Left ventricle myocardium inferior (tissue), 1 donor: ENCODE measurements around the gene PDK4. TPM values are rescaled to one million over a fixed set of nuclear protein-coding genes. Genes with fewer than 3 reads are reported as not detected.

ENCODE experiments used
- DNase-seq: peaks from one replicate; pipeline ENCODE4 v3.0.0-alpha.2; 2020
- H3K27ac ChIP-seq: fragments of 200-600 bp; replicated peaks from 2 replicates; pipeline ENCODE4 v1.8.0; 2021
- H3K27me3 ChIP-seq: fragments of 200-600 bp; 2 replicates; pipeline ENCODE4 v1.8.0; 2021; ENCODE audit warnings: low read depth
- H3K36me3 ChIP-seq: fragments of 200-600 bp; 2 replicates; pipeline ENCODE4 v1.8.0; 2021
- H3K4me1 ChIP-seq: fragments of 200-600 bp; 2 replicates; pipeline ENCODE4 v1.8.0; 2021
- H3K4me3 ChIP-seq: fragments of 200-600 bp; 2 replicates; pipeline ENCODE4 v1.8.0; 2021; ENCODE audit warnings: mild to moderate bottlenecking, moderate library complexity
- H3K9me3 ChIP-seq: fragments of 200-600 bp; replicated peaks from 2 replicates; pipeline ENCODE4 v1.8.0; 2021
- CTCF ChIP-seq: fragments of 200-600 bp; IDR thresholded peaks from 2 replicates; pipeline ENCODE4 v1.8.0; 2021; ENCODE audit warnings: antibody characterized with exemption, mild to moderate bottlenecking, borderline replicate concordance
- intact Hi-C: fragments of 100-400 bp; cut with micrococcal nuclease; formaldehyde crosslinking; loops from one replicate; pipeline ENCODE4 v1.11.0; 2022
- long read RNA-seq: library from polyadenylated mRNA; unstranded; transcript quantifications from one replicate; pipeline ENCODE4 v2.0.0, GENCODE V29; 2021
- total RNA-seq: library from RNA; stranded (reverse); fragmentation: NEBNext Ultra II Directional; extraction: Animal tissue kit (Norgen Biotek cat#: 25700); gene quantifications from one replicate; pipeline ENCODE4 v1.2.1, GENCODE V29; 2021
- donor health status: DM: no; HTN: yes; CAD: no; lungs with severe emphysema.

Gene PDK4
- 325 TPM for total RNA-seq
- long read RNA-seq, transcript PDK4-201 (11 exons, 3,576 nt) = major isoform, 402 of 466 reads
- long read RNA-seq, partial matches to known transcripts = 48 of 466 reads
- long read RNA-seq, other reads (novel, unspliced or antisense) = 16 of 466 reads

DNA sequence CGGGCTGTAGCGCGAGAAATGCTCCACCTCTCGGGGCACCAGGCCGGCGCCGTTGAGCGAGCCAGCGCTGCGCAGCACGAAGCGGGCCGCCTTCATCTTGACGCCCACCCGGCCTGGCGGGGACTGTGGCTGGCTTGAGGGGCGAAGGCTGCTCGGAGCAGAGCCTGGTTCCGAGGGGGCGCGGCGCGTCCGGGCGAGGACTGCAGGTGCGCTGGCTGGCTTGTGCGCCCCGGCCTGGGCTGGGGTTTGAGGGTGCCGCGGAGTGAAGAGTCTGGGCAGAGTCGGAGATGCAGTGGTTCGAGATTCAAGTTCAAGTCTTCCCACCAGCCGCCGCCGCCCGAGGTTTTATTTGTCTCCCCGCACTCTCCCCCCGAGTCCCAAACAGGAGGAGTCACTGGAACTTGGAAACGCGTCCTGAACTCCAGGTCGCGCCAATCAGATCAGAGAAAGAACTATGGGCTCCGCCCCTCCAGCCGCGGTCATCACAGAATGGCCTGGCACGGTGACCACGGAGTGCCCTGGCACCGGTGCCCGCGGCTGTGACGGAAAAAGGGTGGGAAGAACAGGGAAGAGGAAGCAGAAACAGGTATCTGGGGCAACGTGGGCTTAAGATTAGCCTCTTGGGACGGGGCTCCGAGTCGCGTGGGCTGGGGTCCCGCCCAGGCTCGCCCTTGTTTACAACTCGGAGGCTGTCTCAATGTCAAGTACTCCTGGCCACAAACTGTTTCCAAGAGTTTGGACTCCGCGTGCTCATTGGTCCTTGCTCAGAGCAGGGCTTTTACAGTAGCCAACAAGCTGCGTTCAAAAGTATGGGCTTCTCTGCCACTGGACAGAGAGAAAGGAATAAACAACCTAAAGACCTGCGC is at the start of gene PDK4:
Gene PDK4, minus strand, starts transcription at position 319 of the 866 bp plus-strand sequence. Its CDS starts 223 bp downstream, at position 96.
- peak within 1 kb of the TSS; percentile 89 for H3K4me3 ChIP-seq
- intact Hi-C loops = loop anchor here (5.0 kb wide), 1 partner anchor 86 kb away; no protein-coding TSS in a partner anchor
- peak within 1 kb of the TSS; percentile 99 for H3K27ac ChIP-seq
- no peaks in the 10 kb centered on the region for H3K9me3 ChIP-seq
- peak; percentile 95 for DNase-seq
- peaks cover 78% of the 10 kb centered on the region for H3K4me1 ChIP-seq
- H3K27me3 ChIP-seq = no peaks in the 10 kb centered on the region
- H3K36me3 ChIP-seq = peaks cover 38% of the 10 kb centered on the region
- TF ChIP-seq CTCF = no peak

- Histone ChIP-seq H3K27me3 (no peaks in the 10 kb centered on the region), H3K27ac (no peak overlapping the region), H3K4me3 (no peak overlapping the region), H3K4me1 (peaks cover 6% of the 10 kb centered on the region), H3K9me3 (no peaks in the 10 kb centered on the region), H3K36me3 (no peaks in the 10 kb centered on the region)
- TF ChIP-seq CTCF = no peak
- intact Hi-C loops = no loop called here
- DNase-seq = no peak
Measured at GRCh38 chr7:95642173-95642572, 45.9 kb upstream of the PDK4 start.

DNA sequence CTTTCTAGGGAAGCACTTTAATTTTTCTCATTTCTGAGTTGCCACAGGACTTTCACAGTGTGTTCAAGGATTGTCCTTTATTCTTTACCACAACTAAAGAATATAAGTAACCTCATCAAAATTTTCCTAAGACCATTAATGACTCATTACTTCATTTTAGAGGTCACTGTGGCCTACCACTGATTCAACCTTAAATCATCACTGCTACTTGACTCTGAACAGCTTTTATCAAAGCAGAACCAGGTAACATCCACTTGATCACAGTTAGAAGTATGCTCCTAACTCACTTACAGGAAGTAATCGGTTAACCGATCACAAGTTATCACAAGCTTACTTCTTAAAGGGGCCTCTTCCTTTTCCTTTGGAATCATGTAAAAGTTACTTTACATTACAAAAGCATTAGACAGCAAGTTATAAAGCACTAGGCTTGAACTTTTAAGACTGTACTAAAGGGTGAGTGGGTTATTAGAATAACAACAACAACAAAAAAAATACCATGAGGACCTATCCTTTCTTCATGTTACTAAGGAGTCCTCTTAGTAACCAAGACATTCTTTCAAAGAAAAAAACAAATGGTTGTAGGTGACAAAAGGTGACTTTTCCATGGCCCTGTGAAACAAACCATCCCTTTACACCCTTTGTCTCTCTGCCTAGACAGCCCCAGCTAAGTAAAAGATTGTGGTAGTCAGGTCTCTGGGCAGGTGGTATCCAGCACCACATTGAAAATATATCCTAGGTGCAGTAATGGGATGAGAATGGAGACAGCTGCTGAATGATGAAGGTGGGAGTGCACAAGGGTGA is 40.0 kb upstream of the PDK4 start:
- no peak for DNase-seq
- Histone ChIP-seq H3K4me3 (no peak overlapping the region), H3K27me3 (no peaks in the 10 kb centered on the region), H3K4me1 (peaks cover 4% of the 10 kb centered on the region), H3K27ac (no peak overlapping the region), H3K9me3 (no peaks in the 10 kb centered on the region), H3K36me3 (no peaks in the 10 kb centered on the region)
- intact Hi-C loops = no loop called here
- TF ChIP-seq CTCF = no peak

DNA sequence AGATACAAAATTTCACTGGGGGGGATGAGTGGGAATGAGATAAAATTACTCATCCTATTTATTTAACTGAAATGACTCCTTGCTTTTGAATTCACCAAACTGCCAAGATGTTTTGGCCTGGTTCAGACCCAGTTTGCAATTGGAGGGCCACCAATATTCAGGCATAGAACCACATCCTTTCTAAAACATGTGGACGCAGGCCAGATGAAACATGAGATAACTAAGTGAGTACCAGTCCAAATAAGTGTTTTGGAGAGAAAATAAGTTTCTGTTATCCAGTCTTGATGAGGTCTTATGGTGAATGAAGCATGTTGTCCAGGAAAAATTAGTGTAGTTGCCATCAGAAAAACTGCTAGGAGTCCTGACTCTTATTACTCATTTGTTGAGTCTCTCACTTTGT is 36.3 kb upstream of the PDK4 start:
- no peak for DNase-seq
- intact Hi-C loops = no loop called here
- no peak for TF ChIP-seq CTCF

DNA sequence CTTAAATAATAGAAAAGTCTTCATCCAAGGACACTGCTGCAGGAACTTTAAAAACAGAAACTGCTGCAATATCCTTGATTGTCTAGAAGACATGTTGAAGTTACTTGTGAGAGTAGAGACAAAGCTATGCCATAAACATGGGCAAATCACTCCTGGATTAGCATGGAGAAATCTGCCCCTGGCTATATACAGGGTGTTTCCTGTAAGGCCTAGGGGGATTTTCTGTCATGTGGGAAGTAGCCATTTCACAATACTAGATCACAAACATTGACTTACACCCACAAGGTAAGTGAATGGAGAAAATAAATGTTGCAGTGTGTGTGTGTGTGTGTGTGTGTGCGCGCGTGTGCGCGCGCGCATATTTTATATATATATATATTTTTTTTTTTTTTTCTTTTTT is 35.2 kb upstream of the PDK4 start:
- Histone ChIP-seq H3K4me1 (peaks cover 28% of the 10 kb centered on the region), H3K27me3 (no peaks in the 10 kb centered on the region), H3K9me3 (no peaks in the 10 kb centered on the region), H3K36me3 (no peaks in the 10 kb centered on the region), H3K4me3 (no peak overlapping the region), H3K27ac (peak overlapping the region; percentile 89)
- no peak for DNase-seq
- intact Hi-C loops = no loop called here
- no peak for TF ChIP-seq CTCF

More for the DNA sequence above, 36.3 kb upstream of the PDK4 start:
- Histone ChIP-seq H3K27ac (no peak overlapping the region), H3K4me3 (no peak overlapping the region), H3K4me1 (peaks cover 30% of the 10 kb centered on the region), H3K9me3 (no peaks in the 10 kb centered on the region), H3K27me3 (no peaks in the 10 kb centered on the region), H3K36me3 (no peaks in the 10 kb centered on the region)
